Right atrium auricular region (tissue), 2 donors: ENCODE results near the gene SLFN5. TPM values are rescaled to one million over a fixed set of nuclear protein-coding genes. Genes with fewer than 3 reads are reported as not detected.

Experiments used
- DNase-seq: peaks from one replicate; pipeline ENCODE4 v3.0.0-alpha.2; 2019; ENCODE audit warnings: low spot score
- H3K27ac ChIP-seq, 2 donors: fragments of 200-600 bp; sonication (generic); 1 replicate in 1 of 2; 2 replicates in 1 of 2; pipeline ENCODE4 v1.5.1; 2016 to 2019
- H3K27me3 ChIP-seq, 2 donors: fragments of 200-600 bp; sonication (generic); one replicate each; pipeline versions ENCODE4 v1.5.1 to v1.6.0; 2017 to 2019
- H3K36me3 ChIP-seq: fragments of 200-600 bp; sonication (generic); one replicate; pipeline ENCODE4 v1.5.1; 2016
- H3K4me1 ChIP-seq, 2 donors: fragments of 200-600 bp; sonication (generic); one replicate each; pipeline versions ENCODE4 v1.5.1 to v1.6.0; 2017 to 2019
- H3K4me3 ChIP-seq, 2 donors: fragments of 200-600 bp; sonication (generic); 1 replicate in 1 of 2; 2 replicates in 1 of 2; pipeline ENCODE4 v1.5.1; 2017 to 2019; ENCODE audit warnings: mild to moderate bottlenecking in 1 of 2, moderate library complexity in 1 of 2
- H3K9me3 ChIP-seq, 2 donors: fragments of 200-600 bp; sonication (generic); one replicate each; pipeline ENCODE4 v1.5.1; 2019
- total RNA-seq, 2 donors: library from RNA; depleted of rRNA; stranded (reverse); fragments of >200 nt; gene quantifications; one replicate each; pipeline ENCODE4 v1.1.0, GENCODE V29; 2016
- TF ChIP-seq, protein P1 (sequence below), 2 donors: fragments of 200-600 bp; sonication (generic); IDR thresholded peaks; one replicate each; pipeline ENCODE4 v1.5.1; 2019; ENCODE audit warnings: antibody characterized with exemption in 2 of 2

SLFN5 gene
- total RNA-seq, 2 donors from 2014 or later: 11.1 to 12.9 TPM

DNA sequence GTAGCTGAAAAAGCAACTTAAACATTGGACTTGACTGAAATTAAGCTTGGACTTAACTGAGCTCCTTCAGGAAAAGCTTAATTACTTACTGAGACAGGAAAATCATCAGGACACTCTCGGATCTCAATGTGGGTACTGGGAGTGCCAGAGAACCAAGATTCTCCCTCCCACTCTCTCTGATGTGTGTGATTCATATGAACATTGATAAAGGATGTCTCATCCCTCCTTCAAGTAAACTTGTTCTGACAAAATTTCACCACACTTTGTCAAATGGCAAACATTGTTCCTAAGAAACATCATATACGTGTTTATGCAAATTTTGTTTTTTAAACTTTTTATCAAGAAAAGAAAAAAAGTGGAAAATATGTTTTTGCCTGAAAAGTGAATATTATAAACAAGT is 4.1 kb upstream of the SLFN5 start:
- Histone ChIP-seq H3K4me3 (no peak overlapping the region), H3K4me1 (peaks cover 0 to 12% of the 10 kb centered on the region in 2 donors), H3K9me3 (no peaks in the 10 kb centered on the region), H3K27ac (no peak overlapping the region), H3K27me3 (no peaks in the 10 kb centered on the region), H3K36me3 (no peaks in the 10 kb centered on the region)
- TF ChIP-seq, protein P1, sequence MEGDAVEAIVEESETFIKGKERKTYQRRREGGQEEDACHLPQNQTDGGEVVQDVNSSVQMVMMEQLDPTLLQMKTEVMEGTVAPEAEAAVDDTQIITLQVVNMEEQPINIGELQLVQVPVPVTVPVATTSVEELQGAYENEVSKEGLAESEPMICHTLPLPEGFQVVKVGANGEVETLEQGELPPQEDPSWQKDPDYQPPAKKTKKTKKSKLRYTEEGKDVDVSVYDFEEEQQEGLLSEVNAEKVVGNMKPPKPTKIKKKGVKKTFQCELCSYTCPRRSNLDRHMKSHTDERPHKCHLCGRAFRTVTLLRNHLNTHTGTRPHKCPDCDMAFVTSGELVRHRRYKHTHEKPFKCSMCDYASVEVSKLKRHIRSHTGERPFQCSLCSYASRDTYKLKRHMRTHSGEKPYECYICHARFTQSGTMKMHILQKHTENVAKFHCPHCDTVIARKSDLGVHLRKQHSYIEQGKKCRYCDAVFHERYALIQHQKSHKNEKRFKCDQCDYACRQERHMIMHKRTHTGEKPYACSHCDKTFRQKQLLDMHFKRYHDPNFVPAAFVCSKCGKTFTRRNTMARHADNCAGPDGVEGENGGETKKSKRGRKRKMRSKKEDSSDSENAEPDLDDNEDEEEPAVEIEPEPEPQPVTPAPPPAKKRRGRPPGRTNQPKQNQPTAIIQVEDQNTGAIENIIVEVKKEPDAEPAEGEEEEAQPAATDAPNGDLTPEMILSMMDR (IDR thresholded peaks at IDR 0.05): no peak
- DNase-seq: no peak

DNA sequence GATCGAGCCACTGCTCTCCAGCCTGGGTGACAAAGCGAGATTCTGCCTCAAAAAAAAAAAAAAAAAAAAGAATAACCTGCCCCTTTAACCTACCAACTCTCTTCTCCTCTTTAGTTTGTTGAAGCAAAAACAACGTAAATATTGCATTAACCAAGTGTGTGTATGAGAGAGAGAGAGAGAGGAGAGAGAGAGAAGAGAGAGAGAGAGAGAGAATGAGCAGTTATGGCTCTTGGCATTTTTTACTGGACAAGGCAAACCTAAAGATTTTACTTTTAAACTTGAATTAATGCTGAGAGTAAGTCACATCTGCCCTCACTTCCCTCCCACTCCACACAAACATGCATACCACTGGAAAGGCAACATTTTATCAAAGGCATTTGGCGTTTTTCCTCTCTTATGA is 3.0 kb upstream of the SLFN5 start:
- Histone ChIP-seq H3K27me3 (no peaks in the 10 kb centered on the region), H3K9me3 (no peaks in the 10 kb centered on the region), H3K4me3 (no peak overlapping the region), H3K4me1 (peaks cover 0 to 21% of the 10 kb centered on the region in 2 donors), H3K36me3 (no peaks in the 10 kb centered on the region), H3K27ac (no peak overlapping the region)
- DNase-seq: no peak
- TF ChIP-seq, protein P1 (IDR thresholded peaks at IDR 0.05): no peak

DNA sequence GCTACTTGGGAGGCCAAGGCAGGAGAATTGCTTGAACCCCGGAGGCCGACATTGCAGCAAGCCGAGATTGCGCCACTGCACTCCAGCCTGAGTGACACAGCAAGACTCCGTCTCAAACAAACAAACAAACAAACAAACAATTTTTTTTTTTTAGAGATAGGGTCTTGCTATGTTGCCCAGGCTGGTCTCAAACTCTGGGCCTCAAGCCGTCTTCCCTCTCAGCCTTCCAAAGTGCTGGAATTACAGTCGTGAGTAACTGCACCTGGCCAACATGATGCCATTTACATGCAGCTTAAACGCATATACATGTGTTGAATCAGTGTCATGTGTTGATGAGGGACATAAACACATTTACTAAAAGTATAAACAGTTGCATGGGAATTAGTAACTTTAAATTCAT is 2.0 kb upstream of the SLFN5 start:
- TF ChIP-seq, protein P1 (IDR thresholded peaks at IDR 0.05): no peak
- no peaks in the 10 kb centered on the region for H3K27me3 ChIP-seq
- H3K9me3 ChIP-seq: no peaks in the 10 kb centered on the region
- H3K4me1 ChIP-seq: peaks cover 0 to 32% of the 10 kb centered on the region in 2 donors
- H3K27ac ChIP-seq: no peak overlapping the region
- DNase-seq: no peak
- H3K36me3 ChIP-seq: no peaks in the 10 kb centered on the region
- no peak overlapping the region for H3K4me3 ChIP-seq

DNA sequence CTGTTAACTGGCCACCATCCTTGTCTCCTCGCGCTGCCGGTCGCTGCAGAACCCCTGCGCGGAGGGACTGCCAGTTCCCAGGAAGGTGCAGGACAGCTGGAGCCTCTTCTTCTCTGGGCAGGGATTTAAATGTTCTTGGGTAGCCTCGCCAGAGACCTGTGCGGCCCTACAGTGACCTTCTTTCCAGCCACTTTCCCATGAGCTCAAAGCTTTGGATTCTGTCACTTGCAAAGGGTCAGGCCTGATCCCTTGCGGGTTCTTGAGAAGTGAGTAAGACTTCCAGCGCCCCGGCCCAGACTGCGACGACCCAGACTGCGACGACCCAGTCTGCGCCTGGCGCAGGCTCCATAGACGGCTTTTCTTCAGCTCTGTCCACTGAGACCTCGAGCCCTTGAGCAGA is 1.4 kb upstream of the SLFN5 start:
- H3K27ac ChIP-seq: peak overlapping the region in 1 of 2 donors; percentile 96
- H3K27me3 ChIP-seq: no peaks in the 10 kb centered on the region
- peaks cover 0 to 37% of the 10 kb centered on the region in 2 donors for H3K4me1 ChIP-seq
- no peaks in the 10 kb centered on the region for H3K9me3 ChIP-seq
- H3K4me3 ChIP-seq: peak overlapping the region in 1 of 2 donors; percentile 81
- TF ChIP-seq, protein P1 (IDR thresholded peaks at IDR 0.05): no peak
- no peak for DNase-seq
- no peaks in the 10 kb centered on the region for H3K36me3 ChIP-seq

DNA sequence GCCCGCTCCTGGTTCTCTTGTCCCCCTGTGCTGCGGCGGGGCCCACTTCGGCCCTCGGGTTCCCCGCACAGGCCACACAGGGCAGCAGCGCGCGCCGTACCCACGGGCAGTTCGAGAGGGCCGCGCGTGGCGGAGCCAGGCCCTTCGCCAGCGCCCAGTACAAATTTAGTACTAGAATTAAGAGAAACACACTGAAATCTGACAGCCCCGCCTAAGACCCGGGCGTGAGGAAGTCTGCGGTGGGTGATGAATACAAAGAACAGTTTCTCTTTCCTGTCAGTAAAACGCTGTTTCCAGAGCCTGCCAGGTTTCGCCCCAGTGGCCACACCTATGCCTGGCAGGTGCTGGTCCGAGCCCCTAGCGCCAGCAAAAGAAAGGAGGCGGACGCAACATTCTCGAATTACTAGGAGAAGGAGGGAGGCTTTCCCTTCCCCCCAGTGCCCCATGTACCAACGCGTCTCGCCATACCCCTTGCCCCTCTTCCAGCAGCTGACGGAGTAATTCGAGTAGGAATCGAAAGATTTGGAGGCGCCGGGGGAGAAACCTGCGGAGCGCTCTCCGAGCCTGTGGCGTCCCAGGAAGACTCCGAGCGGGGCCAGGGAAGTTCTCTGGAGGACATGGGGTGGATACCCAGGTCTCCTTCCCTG is 591 bp upstream of the SLFN5 start:
- Histone ChIP-seq H3K27ac (peak overlapping the region; percentile 95 to 96), H3K9me3 (no peaks in the 10 kb centered on the region), H3K27me3 (no peaks in the 10 kb centered on the region), H3K36me3 (no peaks in the 10 kb centered on the region), H3K4me3 (peak overlapping the region; percentile 64 to 81), H3K4me1 (peaks cover 0 to 41% of the 10 kb centered on the region in 2 donors)
- peak; percentile 69 for DNase-seq
- TF ChIP-seq, protein P1 (IDR thresholded peaks at IDR 0.05): peak in 1 of 2 donors; percentile 48
